SH-SY5Y (cell line): ENCODE measurements around the gene STMP1.

Experiments used
- GATA2 ChIP-seq: IDR thresholded peaks from 2 replicates; pipeline ENCODE4 v1.6.1; 2011; ENCODE audit warnings: mild to moderate bottlenecking, low read depth, low read length
- GATA3 ChIP-seq: IDR thresholded peaks from 2 replicates; pipeline ENCODE4 v1.6.1; 2011; ENCODE audit warnings: low read depth, mild to moderate bottlenecking, low read length, moderate library complexity

DNA sequence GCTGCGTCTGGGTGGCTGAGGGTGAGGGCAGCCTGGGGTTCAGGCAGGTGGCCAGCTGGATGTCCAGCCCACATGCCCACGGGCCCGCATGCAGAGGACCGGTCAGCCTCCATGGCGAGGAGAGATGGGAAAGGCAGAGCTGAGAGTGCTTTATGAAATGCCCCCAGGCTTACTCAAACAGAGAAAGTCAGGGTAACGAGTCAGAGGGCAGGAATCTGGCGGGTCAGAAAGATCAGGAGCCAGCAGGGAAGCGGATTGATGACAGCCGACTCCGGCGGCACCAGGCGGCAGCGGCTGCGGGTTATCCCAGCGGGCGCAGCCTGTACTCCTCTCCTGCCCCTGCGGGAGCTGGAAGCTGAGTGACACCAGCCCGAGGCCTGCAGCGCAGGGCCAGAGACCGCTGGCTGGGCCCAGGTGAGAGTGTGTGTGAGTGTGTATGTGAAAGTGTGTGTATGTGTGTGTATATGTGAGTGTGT is 52.3 kb downstream of the STMP1 start:
- TF ChIP-seq GATA2 (no peak), GATA3 (no peak)
